Thymus (tissue), 2 donors: Measurements from ENCODE around the gene BICC1. TPM values are rescaled to one million over a fixed set of nuclear protein-coding genes. Genes with fewer than 3 reads are reported as not detected.

Source experiments
- polyA plus RNA-seq: library from polyadenylated mRNA; stranded (reverse); fragments of 200-250 nt; gene quantifications from one replicate; pipeline ENCODE4 v1.2.3, GENCODE V29; 2013
- total RNA-seq: library from RNA; stranded (reverse); fragments of 120-200 nt; gene quantifications from one replicate; pipeline ENCODE4 v1.2.4, GENCODE V29; 2013
- donor health status: healthy.

BICC1 gene
- total and polyA plus RNA-seq, 2 donors: 1.8 to 1.9 TPM

Other genes starting within 250 kb of the BICC1 start
- 4.5 TPM for gene IPMK, start 245.0 kb upstream of the BICC1 start, total RNA-seq
- gene IPMK, start 245.0 kb upstream of the BICC1 start, polyA plus RNA-seq: 5.2 TPM
- 47.5 TPM for gene CISD1, start 243.7 kb upstream of the BICC1 start, total RNA-seq
- gene CISD1, start 243.7 kb upstream of the BICC1 start, polyA plus RNA-seq: 43.8 TPM
- gene UBE2D1, start 177.9 kb upstream of the BICC1 start, total RNA-seq: 9.2 TPM
- 24.0 TPM for gene UBE2D1, start 177.9 kb upstream of the BICC1 start, polyA plus RNA-seq
- gene TFAM, start 127.5 kb upstream of the BICC1 start, total RNA-seq: 69.9 TPM
- 15.0 TPM for gene TFAM, start 127.5 kb upstream of the BICC1 start, polyA plus RNA-seq